IMR-90 (cell line): ENCODE measurements around the gene HMG20B. TPM values are rescaled to one million over a fixed set of nuclear protein-coding genes. Genes with fewer than 3 reads are reported as not detected.

Source experiments
- ATAC-seq: fragments of 200-7000 bp; cut with Tn5 transposase; 2 replicates; pipeline ENCODE4 v1.9.1; 2020; ENCODE audit warnings: low read depth, mild to moderate bottlenecking, moderate library complexity
- BruUV-seq: library from RNA; stranded (reverse); fragments of 400-500 nt; replicated peaks from 2 replicates; lab custom pipeline; 2021; lab: Mats Ljungman, UMichigan
- CTCF ChIA-PET: fragments of 300-600 bp; formaldehyde crosslinking; extraction: SDS; loops from one replicate; lab custom pipeline; 2021; ENCODE audit warnings: antibody characterized with exemption; lab: Yijun Ruan, JAX
- POLR2A ChIA-PET: fragments of 300-600 bp; sonication (Branson Sonifier 250); formaldehyde crosslinking; loops from one replicate; lab custom pipeline; 2022; ENCODE audit warnings: antibody characterized with exemption; ENCODE audit not compliant: unreplicated experiment; lab: Charles Lee
- DNase-seq: peaks from one replicate; pipeline ENCODE4 v3.0.0; 2013
- H2AFZ ChIP-seq: replicated peaks from 2 replicates; pipeline ENCODE3; 2013; ENCODE audit warnings: low read length, mild to moderate bottlenecking; ENCODE audit not compliant: poor library complexity
- H2AK5ac ChIP-seq: 2 replicates; pipeline ENCODE4 v1.6.1; 2013; ENCODE audit warnings: low read depth, low read length, inconsistent platforms
- H2AK9ac ChIP-seq: replicated peaks from 2 replicates; pipeline ENCODE3; 2013; ENCODE audit warnings: mild to moderate bottlenecking, low read depth, low read length, moderate library complexity; ENCODE audit not compliant: poor library complexity
- H2BK120ac ChIP-seq: 2 replicates; pipeline ENCODE4 v1.6.1; 2013; ENCODE audit warnings: low read depth, low read length, inconsistent platforms
- H2BK15ac ChIP-seq: 3 replicates; pipeline ENCODE4 v1.6.1; 2013; ENCODE audit warnings: low read depth, low read length, inconsistent platforms
- H2BK20ac ChIP-seq: 2 replicates; pipeline ENCODE4 v1.6.1; 2013; ENCODE audit warnings: low read depth, mild to moderate bottlenecking, inconsistent platforms, low read length, moderate library complexity
- H2BK5ac ChIP-seq: 2 replicates; pipeline ENCODE4 v1.6.1; 2013; ENCODE audit warnings: mild to moderate bottlenecking, low read depth, low read length, inconsistent platforms; ENCODE audit not compliant: poor library complexity, severe bottlenecking
- H3K14ac ChIP-seq: replicated peaks from 2 replicates; pipeline ENCODE4 v1.6.1; 2013; ENCODE audit warnings: low read depth, low read length, inconsistent platforms
- H3K18ac ChIP-seq: 2 replicates; pipeline ENCODE4 v1.6.1; 2013; ENCODE audit warnings: low read depth, low read length, control low read depth
- H3K23ac ChIP-seq: 2 replicates; pipeline ENCODE4 v1.6.1; 2013; ENCODE audit warnings: low read depth, low read length, inconsistent platforms
- H3K27ac ChIP-seq: 2 replicates; pipeline ENCODE4 v1.5.1; 2013; ENCODE audit warnings: mild to moderate bottlenecking, control low read depth, low read length; ENCODE audit not compliant: insufficient read depth
- H3K27me3 ChIP-seq: 2 replicates; pipeline ENCODE4 v1.6.1; 2013; ENCODE audit warnings: low read length; ENCODE audit not compliant: control insufficient read depth, insufficient read depth
- H3K36me3 ChIP-seq: 2 replicates; pipeline ENCODE4 v1.6.1; 2013; ENCODE audit warnings: low read length, mixed read lengths; ENCODE audit not compliant: control insufficient read depth, insufficient read depth
- H3K4ac ChIP-seq: 2 replicates; pipeline ENCODE4 v1.6.1; 2013; ENCODE audit warnings: low read depth, low read length, inconsistent platforms
- H3K4me1 ChIP-seq: 2 replicates; pipeline ENCODE4 v1.6.1; 2013; ENCODE audit warnings: low read length, mixed read lengths; ENCODE audit not compliant: control insufficient read depth, insufficient read depth
- H3K4me2 ChIP-seq: 2 replicates; pipeline ENCODE4 v1.6.1; 2013; ENCODE audit warnings: low read depth, mild to moderate bottlenecking, control low read depth, low read length, moderate library complexity
- H3K4me3 ChIP-seq: 2 replicates; pipeline ENCODE4 v1.5.1; 2013; ENCODE audit warnings: low read depth, mild to moderate bottlenecking, control low read depth, low read length, moderate library complexity; ENCODE audit not compliant: insufficient read depth
- H3K56ac ChIP-seq: 2 replicates; pipeline ENCODE4 v1.6.1; 2013; ENCODE audit warnings: low read length, inconsistent platforms; ENCODE audit not compliant: insufficient read depth; ENCODE audit errors: extremely low read depth
- H3K79me1 ChIP-seq, 2 experiments: 2 replicates each; pipeline ENCODE4 v1.6.1; 2013; ENCODE audit warnings: low read length in 2 of 2, inconsistent platforms in 1 of 2, low read depth in 1 of 2
- H3K9ac ChIP-seq: 2 replicates; pipeline ENCODE4 v1.6.1; 2013; ENCODE audit warnings: low read depth, low read length, control low read depth
- H3K9me1 ChIP-seq: 2 replicates; pipeline ENCODE4 v1.6.1; 2013; ENCODE audit warnings: low read length, inconsistent platforms; ENCODE audit not compliant: insufficient read depth
- H3K9me3 ChIP-seq: 2 replicates; pipeline ENCODE4 v1.6.1; 2013; ENCODE audit warnings: low read length; ENCODE audit not compliant: control insufficient read depth, insufficient read depth
- H4K20me1 ChIP-seq: 2 replicates; pipeline ENCODE4 v1.6.1; 2013; ENCODE audit warnings: low read length, inconsistent platforms; ENCODE audit not compliant: insufficient read depth
- H4K5ac ChIP-seq: 2 replicates; pipeline ENCODE4 v1.6.1; 2013; ENCODE audit warnings: mild to moderate bottlenecking, low read depth, low read length, control low read depth
- H4K8ac ChIP-seq, 2 experiments: 2 replicates each; pipeline ENCODE4 v1.6.1; 2013; ENCODE audit warnings: low read depth in 2 of 2, low read length in 2 of 2, control low read depth in 1 of 2, inconsistent platforms in 1 of 2
- H4K91ac ChIP-seq: 2 replicates; pipeline ENCODE4 v1.6.1; 2013; ENCODE audit warnings: low read depth, low read length, inconsistent platforms; ENCODE audit not compliant: insufficient read depth
- BHLHE40 ChIP-seq: fragments of 150-350 bp; IDR thresholded peaks from 2 replicates; pipeline ENCODE4 v1.6.1; 2016; ENCODE audit warnings: mild to moderate bottlenecking, low read depth, low read length
- CEBPB ChIP-seq: IDR thresholded peaks from 2 replicates; pipeline ENCODE4 v1.6.1; 2012; ENCODE audit warnings: low read depth, low read length, improper control_type of control experiment
- FOS ChIP-seq: fragments of 150-350 bp; IDR thresholded peaks from 2 replicates; pipeline ENCODE4 v1.6.1; 2016; ENCODE audit warnings: low read depth, low read length
- MAFK ChIP-seq: IDR thresholded peaks from 2 replicates; pipeline ENCODE4 v1.6.1; 2012; ENCODE audit warnings: low read depth, low read length, improper control_type of control experiment
- MXI1 ChIP-seq: IDR thresholded peaks from 2 replicates; pipeline ENCODE4 v1.6.1; 2012; ENCODE audit warnings: low read depth, mild to moderate bottlenecking, low read length, moderate library complexity, borderline replicate concordance
- NFE2L2 ChIP-seq: fragments of 150-350 bp; IDR thresholded peaks from 2 replicates; pipeline ENCODE4 v1.6.1; 2016; ENCODE audit warnings: low read depth, mild to moderate bottlenecking, low read length
- RAD21 ChIP-seq: IDR thresholded peaks from 2 replicates; pipeline ENCODE4 v1.6.1; 2012; ENCODE audit warnings: low read length, improper control_type of control experiment
- RCOR1 ChIP-seq: IDR thresholded peaks from 2 replicates; pipeline ENCODE4 v1.6.1; 2012; ENCODE audit warnings: mild to moderate bottlenecking, low read length, improper control_type of control experiment; ENCODE audit not compliant: insufficient replicate concordance
- SMC3 ChIP-seq: fragments of 150-350 bp; IDR thresholded peaks from 2 replicates; pipeline ENCODE4 v1.6.1; 2016; ENCODE audit warnings: low read depth, mild to moderate bottlenecking, antibody characterized with exemption, low read length, moderate library complexity
- WGBS, 2 experiments: methylation state at CpG; one replicate each; pipeline versions ENCODE4 v1.1.5 to v1.1.7; 2013; ENCODE audit warnings: missing lambda C conversion rate in 2 of 2; ENCODE audit not compliant: insufficient read length in 1 of 2; ENCODE audit errors: extremely low coverage in 2 of 2; 5-methylcytosine and 5-hydroxymethylcytosine counted together
- dilution Hi-C: fragments of 300-500 bp; cut with HindIII; formaldehyde crosslinking; loops from one replicate; pipeline ENCODE4 v1.14.3; 2018; ENCODE audit warnings: low sequenced_read_pairs; ENCODE audit not compliant: unreplicated experiment
- in situ Hi-C: fragments of 300-500 bp; cut with MboI; formaldehyde crosslinking; loops from 3 replicates; pipeline ENCODE4 v1.14.3; 2019; ENCODE audit warnings: low sequenced_read_pairs, inconsistent platforms, mixed read lengths
- intact Hi-C: fragments of 100-400 bp; cut with micrococcal nuclease; formaldehyde crosslinking; loops from 2 replicates; pipeline ENCODE4 v1.10.0; 2022
- polyA plus RNA-seq, 3 experiments: library from polyadenylated mRNA; depleted of rRNA; stranded (reverse); fragments of >200 nt; gene quantifications; 2 replicates each; pipeline ENCODE4 v1.2.3, GENCODE V29; 2012; ENCODE audit warnings: low replicate concordance in 1 of 3
- total RNA-seq: library from RNA; depleted of rRNA; stranded (reverse); fragments of >200 nt; gene quantifications from 2 replicates; pipeline ENCODE4 v1.2.3, GENCODE V29; 2012

HMG20B gene
- total and polyA plus RNA-seq, 2 of the 4 experiments (the other 2 are of a cell fraction): 57.5 to 63.8 TPM

DNA sequence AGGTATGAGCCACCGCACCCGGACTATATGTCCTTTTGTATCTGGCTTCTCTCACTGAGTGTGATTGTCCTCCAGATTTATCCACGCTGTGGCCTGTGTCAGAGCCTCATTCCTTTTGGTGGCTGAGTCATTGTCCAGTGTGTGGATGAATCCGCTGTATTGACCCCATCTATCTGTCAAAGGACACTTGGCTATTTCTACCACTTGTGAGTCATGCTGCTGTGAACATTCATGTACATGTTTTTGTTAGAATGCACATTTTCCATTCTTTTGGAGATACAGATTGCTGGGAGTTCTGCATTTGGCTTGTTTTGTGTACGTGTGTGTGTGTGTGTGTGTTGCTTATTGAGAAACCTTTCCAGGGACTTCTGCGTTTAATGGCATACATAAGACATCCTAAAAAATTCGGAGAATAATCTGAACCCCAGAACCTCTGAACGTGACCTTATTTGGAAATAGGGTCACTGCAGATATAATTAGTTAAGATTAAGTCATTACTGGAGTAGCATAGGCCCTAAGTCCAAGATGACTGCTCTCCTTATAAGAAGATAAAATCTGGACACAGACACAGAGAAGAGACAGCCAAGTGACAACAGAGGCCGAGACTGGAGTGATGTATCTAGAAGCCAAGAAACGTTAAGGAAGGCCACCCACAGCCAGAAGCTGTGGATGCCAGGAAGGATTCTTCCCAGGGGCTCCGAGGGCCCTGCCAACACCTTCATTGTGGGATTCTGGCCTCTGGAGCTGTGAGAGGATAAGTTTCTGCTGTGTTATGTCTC lies 7.6 kb downstream of the HMG20B start:
- Histone ChIP-seq H2BK15ac (peak overlapping the region; percentile 64; the same call in 1 of the 3 replicates), H3K9me1 (peaks cover 9% of the 10 kb centered on the region; the same call in 1 of the 2 replicates), H3K4ac (peak overlapping the region; percentile 80), H3K27me3 (peaks cover 3% of the 10 kb centered on the region), H2BK120ac (peak overlapping the region; percentile 71), H2BK5ac (peak overlapping the region; percentile 78), H3K79me1 (no peaks in the 10 kb centered on the region), H4K5ac (peak overlapping the region; percentile 69), H3K23ac (peak overlapping the region; percentile 86; the same call in 1 of the 2 replicates), H2AFZ (peak overlapping the region; percentile 77), H3K18ac (peak overlapping the region; percentile 87), H4K91ac (peak overlapping the region; percentile 57), H3K14ac (peak overlapping the region; percentile 67), H3K4me3 (no peak overlapping the region), H3K4me2 (peak overlapping the region; percentile 48), H3K27ac (peak overlapping the region; percentile 70), H3K9ac (peak overlapping the region; percentile 34), H2AK5ac (peak overlapping the region; percentile 10), H3K56ac (no peak overlapping the region), H3K36me3 (peaks cover 9% of the 10 kb centered on the region; the same call in 1 of the 2 replicates), H4K20me1 (peaks cover 5% of the 10 kb centered on the region; the same call in 1 of the 2 replicates), H2BK20ac (peak overlapping the region; percentile 89), H3K9me3 (no peaks in the 10 kb centered on the region), H2AK9ac (peak overlapping the region; percentile 66), H3K4me1 (peaks cover 5% of the 10 kb centered on the region), H4K8ac (peak overlapping the region in 1 of 2 experiments; percentile 71; a peak in 1 of 4 replicates)
- BruUV-seq: no TSS peak
- dilution Hi-C loops (no loop called here), in situ Hi-C loops (no loop called here), intact Hi-C loops (no loop called here)
- ATAC-seq (peak; percentile 94), DNase-seq (peak; percentile 98)
- ChIA-PET CTCF (interaction anchor here (0.6 kb wide), 1 partner anchor 8 kb away, joined by 4 read pairs; no protein-coding TSS in a partner anchor), POLR2A (no interaction called here)
- 31% methylated on average over 2 of the region's 11 CpGs; no CpG with 5 or more reads in 1 of the 2 experiments for WGBS, 2 experiments
- TF ChIP-seq RAD21 (no peak), FOS (peak; percentile 98), SMC3 (no peak), CEBPB (peak; percentile 77; the same call in 1 of the 2 replicates), NFE2L2 (peak; percentile 76), BHLHE40 (peak; percentile 59; the same call in 1 of the 2 replicates), MXI1 (peak; percentile 41; the same call in 1 of the 2 replicates), RCOR1 (peak; percentile 56), MAFK (peak; percentile 42; the same call in 1 of the 2 replicates)
